Measurements from ENCODE around the gene ARHGAP4.

The ARHGAP4 gene

DNA sequence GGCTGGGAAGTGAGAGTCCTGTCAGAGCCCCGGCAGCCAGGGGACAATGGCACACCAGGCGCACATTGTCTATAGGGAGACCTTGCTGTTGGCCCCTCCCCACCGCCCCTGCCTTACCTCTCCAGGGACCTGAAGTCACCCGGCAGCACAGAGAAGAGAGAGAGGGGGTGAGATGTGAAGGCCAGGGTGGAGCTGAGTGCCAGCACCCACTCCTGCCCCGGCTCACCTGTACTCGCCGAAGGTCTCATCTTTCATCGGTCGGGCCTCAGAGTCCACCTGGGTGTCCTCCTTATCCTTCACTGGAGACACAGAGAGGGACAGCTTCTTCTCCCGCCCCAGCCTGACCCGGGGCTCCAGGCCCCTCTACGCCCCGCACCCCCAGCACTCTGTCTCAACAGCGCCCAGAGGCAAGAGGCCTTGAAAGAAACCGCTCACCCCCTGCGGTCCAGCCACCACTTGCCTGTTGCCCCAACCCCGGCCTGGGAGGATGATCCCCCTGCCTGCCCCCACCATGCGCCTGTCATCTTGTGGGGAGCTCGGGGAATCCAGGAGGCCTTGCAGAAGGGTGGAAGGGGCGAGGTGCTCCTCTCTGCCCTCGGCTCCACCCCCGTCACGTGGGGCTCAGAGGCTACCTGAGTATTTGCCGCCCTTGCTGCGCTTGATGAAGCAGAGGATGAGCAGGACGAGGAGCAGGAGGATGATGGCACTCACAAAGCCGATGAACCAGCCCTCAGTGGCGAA lies 62.6 kb downstream of the ARHGAP4 start:
- DNase-seq = no peak

- DNase-seq = no peak
Measured at GRCh38 chrX:153862369-153863250, 63.5 kb downstream of the ARHGAP4 start.

DNA sequence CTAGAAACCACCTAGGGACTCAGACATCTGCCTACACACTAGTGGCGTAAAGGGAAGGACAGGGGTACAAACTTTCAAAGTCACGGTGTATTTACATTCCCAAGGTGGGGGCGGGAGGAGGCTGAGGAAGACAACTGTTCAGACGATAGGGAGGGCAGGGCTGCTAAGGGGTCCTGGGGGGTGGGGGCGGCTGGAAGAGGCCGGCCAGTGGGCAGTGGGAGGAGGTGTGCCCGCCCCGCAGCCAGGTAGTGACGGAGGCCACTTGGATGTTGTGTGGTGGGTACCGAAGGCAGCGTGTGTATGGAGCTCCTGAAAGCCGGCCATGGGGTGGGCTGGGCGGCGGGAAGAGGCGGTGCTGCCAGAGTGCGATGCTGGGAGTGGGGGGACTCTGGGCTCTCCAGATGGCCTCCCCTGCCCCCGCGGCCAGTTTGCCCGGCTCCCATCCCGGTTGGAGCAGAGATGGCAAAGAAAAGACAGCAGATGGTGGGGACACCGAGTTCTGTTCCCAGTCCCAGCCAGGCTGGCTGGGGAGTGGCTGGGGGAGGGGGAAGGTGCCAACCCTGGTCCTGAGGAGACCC lies 64.2 kb downstream of the ARHGAP4 start:
- peak; percentile 82 for DNase-seq

DNA sequence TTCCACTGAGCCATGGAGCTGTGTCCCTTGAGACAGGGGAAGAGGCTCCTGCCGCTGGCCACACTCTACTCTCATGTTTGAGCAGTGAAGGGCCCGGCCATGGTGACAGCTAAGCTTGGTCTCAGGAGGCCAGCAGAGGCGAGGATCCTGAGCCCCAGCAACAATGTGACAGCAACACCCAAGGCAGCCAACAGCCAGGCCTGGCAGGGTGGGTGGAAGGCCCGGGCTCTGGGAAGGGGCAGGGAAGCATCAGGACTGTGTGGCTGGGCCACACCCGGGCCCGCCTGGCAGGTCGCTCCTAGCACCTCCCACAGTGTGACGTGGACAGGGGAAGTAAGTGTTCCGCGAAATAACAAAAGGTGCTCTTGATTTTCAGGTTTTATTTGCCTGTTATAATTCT lies 64.9 kb downstream of the ARHGAP4 start:
- no peak for DNase-seq
